Testis (tissue), 3 donors: ENCODE results near the gene INSIG2. TPM values are rescaled to one million over a fixed set of nuclear protein-coding genes. Genes with fewer than 3 reads are reported as not detected.

ENCODE experiments used
- DNase-seq: peaks from one replicate; pipeline ENCODE4 v3.0.0-alpha.2; 2019
- H3K27ac ChIP-seq, 2 donors: fragments of 200-600 bp; sonication (generic); one replicate each; pipeline ENCODE4 v1.5.1; 2019
- H3K27me3 ChIP-seq: fragments of 200-600 bp; sonication (generic); one replicate; pipeline ENCODE4 v1.5.1; 2019
- H3K36me3 ChIP-seq: fragments of 200-600 bp; sonication (generic); one replicate; pipeline ENCODE4 v1.5.1; 2017; ENCODE audit warnings: low read depth; ENCODE audit errors: missing control alignments
- H3K4me1 ChIP-seq: fragments of 200-600 bp; sonication (generic); one replicate; pipeline ENCODE4 v1.5.1; 2019
- H3K4me3 ChIP-seq, 2 donors: fragments of 200-600 bp; sonication (generic); one replicate each; pipeline ENCODE4 v1.5.1; 2017 to 2019
- H3K9me3 ChIP-seq: fragments of 200-600 bp; sonication (generic); one replicate; pipeline ENCODE4 v1.5.1; 2017
- CTCF ChIP-seq, 3 experiments: fragments of 450-650 bp in 2 of 3; fragments of 200-600 bp in 1 of 3; sonication (generic) in 1 of 3; IDR thresholded peaks; one replicate each; pipeline ENCODE4 v1.5.1; 2016 to 2019; ENCODE audit warnings: antibody characterized with exemption in 3 of 3, mild to moderate bottlenecking in 2 of 3, moderate library complexity in 1 of 3
- POLR2A ChIP-seq: fragments of 450-650 bp; IDR thresholded peaks from one replicate; pipeline ENCODE4 v1.6.1; 2017; ENCODE audit warnings: antibody characterized with exemption, mild to moderate bottlenecking, moderate library complexity
- WGBS, 2 donors: methylation state at CpG; one replicate each; pipeline ENCODE4 v1.1.5; 2018; 5-methylcytosine and 5-hydroxymethylcytosine counted together
- intact Hi-C: fragments of 100-400 bp; cut with DNase I; formaldehyde crosslinking; loops from one replicate; pipeline ENCODE4 v1.15.1; 2023; ENCODE audit warnings: low total_unique reads
- polyA plus RNA-seq: library from polyadenylated mRNA; stranded (reverse); fragments of 350-450 nt; fragmentation: Illumina TruSeq; extraction: RNeasy Lipid Tissue Mini Kit (QIAGEN cat#74804); gene quantifications from one replicate; pipeline ENCODE4 v1.2.3, GENCODE V29; 2014; ENCODE audit warnings: low read depth, low replicate concordance; ENCODE audit not compliant: insufficient read depth
- total RNA-seq, 2 donors: library from RNA; depleted of rRNA; stranded (reverse); fragments of >200 nt; gene quantifications; one replicate each; pipeline ENCODE4 v1.2.3, GENCODE V29; 2016

Gene INSIG2
- total and polyA plus RNA-seq, 3 donors from 2014 or later: 13.9 to 18.7 (median 16.6) TPM

- no peak for TF ChIP-seq POLR2A
- no peak for TF ChIP-seq CTCF (IDR thresholded peaks at IDR 0.05)
- no peaks in the 10 kb centered on the region for H3K9me3 ChIP-seq
- no peaks in the 10 kb centered on the region for H3K36me3 ChIP-seq
- WGBS, 2 donors: 82 to 85% methylated on average over 1 of the region's 1 CpG
- H3K27me3 ChIP-seq: no peaks in the 10 kb centered on the region
- no peak for DNase-seq
- no peaks in the 10 kb centered on the region for H3K4me1 ChIP-seq
- no peak overlapping the region for H3K4me3 ChIP-seq
- intact Hi-C loops: no loop called here
- no peak overlapping the region for H3K27ac ChIP-seq
These were observed 56.9 kb downstream of the INSIG2 start for GRCh38 chr2:118145207-118145606.

GRCh38 chr2:118145806-118146205 lies 57.5 kb downstream of the INSIG2 start:
- TF ChIP-seq CTCF (IDR thresholded peaks at IDR 0.05) (no peak), POLR2A (no peak)
- intact Hi-C loops: no loop called here
- 80 to 92% methylated on average over 6 of the region's 6 CpGs for WGBS, 2 donors

GRCh38 chr2:118146315-118147283 lies 58.3 kb downstream of the INSIG2 start:
- 87 to 90% methylated on average over 11 of the region's 11 CpGs for WGBS, 2 donors

More at GRCh38 chr2:118145806-118146205, 57.5 kb downstream of the INSIG2 start:
- Histone ChIP-seq H3K27ac (no peak overlapping the region), H3K36me3 (no peaks in the 10 kb centered on the region), H3K4me3 (no peak overlapping the region), H3K9me3 (no peaks in the 10 kb centered on the region), H3K4me1 (no peaks in the 10 kb centered on the region), H3K27me3 (no peaks in the 10 kb centered on the region)
- no peak for DNase-seq

GRCh38 chr2:118148133-118148532 lies 59.9 kb downstream of the INSIG2 start:
- H3K9me3 ChIP-seq: no peaks in the 10 kb centered on the region
- 48 to 56% methylated on average over 1 of the region's 1 CpG for WGBS, 2 donors
- H3K4me1 ChIP-seq: no peaks in the 10 kb centered on the region
- no peaks in the 10 kb centered on the region for H3K36me3 ChIP-seq
- H3K4me3 ChIP-seq: no peak overlapping the region
- no peak for DNase-seq
- H3K27me3 ChIP-seq: no peaks in the 10 kb centered on the region
- TF ChIP-seq POLR2A (no peak), CTCF (IDR thresholded peaks at IDR 0.05) (no peak)
- intact Hi-C loops: no loop called here
- H3K27ac ChIP-seq: no peak overlapping the region

More at GRCh38 chr2:118146315-118147283, 58.3 kb downstream of the INSIG2 start:
- TF ChIP-seq CTCF (IDR thresholded peaks at IDR 0.05) (no peak), POLR2A (no peak)
- no peaks in the 10 kb centered on the region for H3K4me1 ChIP-seq
- no peaks in the 10 kb centered on the region for H3K9me3 ChIP-seq
- DNase-seq: no peak
- H3K36me3 ChIP-seq: no peaks in the 10 kb centered on the region
- no peak overlapping the region for H3K4me3 ChIP-seq
- intact Hi-C loops: no loop called here
- no peak overlapping the region for H3K27ac ChIP-seq
- H3K27me3 ChIP-seq: no peaks in the 10 kb centered on the region
